B cell (primary cell): Measurements from ENCODE around the gene NBEAL1. TPM values are rescaled to one million over a fixed set of nuclear protein-coding genes. Genes with fewer than 3 reads are reported as not detected.

Source experiments
- ATAC-seq: fragments of 200-7000 bp; cut with Tn5 transposase; one replicate; pipeline ENCODE4 v1.10.0; 2021; ENCODE audit warnings: low read depth, mild to moderate bottlenecking, moderate number of reproducible peaks, moderate library complexity
- CTCF ChIA-PET: fragments of 350-600 bp; sonication (Branson Sonifier 250); formaldehyde crosslinking; loops from one replicate; lab custom pipeline; 2021; ENCODE audit warnings: antibody characterized with exemption, inconsistent platforms; lab: Charles Lee
- POLR2A ChIA-PET: fragments of 350-600 bp; sonication (Branson Sonifier 250); formaldehyde crosslinking; loops from one replicate; lab custom pipeline; 2021; ENCODE audit warnings: antibody characterized with exemption; lab: Charles Lee
- DNase-seq: peaks from one replicate; pipeline ENCODE4 v3.0.0; 2013
- H2AFZ ChIP-seq: 2 replicates; pipeline ENCODE4 v1.6.1; 2012; ENCODE audit warnings: mild to moderate bottlenecking, low read depth, low read length; ENCODE audit not compliant: insufficient read depth, poor library complexity, severe bottlenecking
- H3K27ac ChIP-seq, 2 donors: 1 replicate in 1 of 2; 2 replicates in 1 of 2; pipeline ENCODE4 v1.5.1; 2012 to 2013; ENCODE audit warnings: low read length in 2 of 2, mild to moderate bottlenecking in 2 of 2, moderate library complexity in 1 of 2
- H3K27me3 ChIP-seq, 4 experiments: fragments of 200-600 bp in 1 of 4; sonication (generic) in 1 of 4; replicated peaks in 1 of 4; 1 replicate in 2 of 4; 2 replicates in 2 of 4; pipeline versions ENCODE4 v1.6.1 to v1.7.0; 2013 to 2016; ENCODE audit warnings: low read length in 3 of 4, mild to moderate bottlenecking in 2 of 4, mixed read lengths in 1 of 4, moderate library complexity in 1 of 4; ENCODE audit not compliant: insufficient read depth in 4 of 4, control insufficient read depth in 3 of 4; ENCODE audit errors: control extremely low read depth in 1 of 4
- H3K36me3 ChIP-seq, 2 experiments: replicated peaks in 1 of 2; 1 replicate in 1 of 2; 2 replicates in 1 of 2; pipeline versions ENCODE4 v1.6.1 to v1.7.1; 2013; ENCODE audit warnings: low read length in 1 of 2; ENCODE audit not compliant: insufficient read depth in 2 of 2, control insufficient read depth in 1 of 2; ENCODE audit errors: control extremely low read depth in 1 of 2, extremely low read depth in 1 of 2
- H3K4me1 ChIP-seq, 2 donors: fragments of 200-600 bp in 1 of 2; sonication (generic) in 1 of 2; 1 replicate in 1 of 2; 2 replicates in 1 of 2; pipeline versions ENCODE4 v1.5.1 to v1.6.1; 2013 to 2017; ENCODE audit warnings: low read length in 2 of 2; ENCODE audit not compliant: control insufficient read depth in 2 of 2, insufficient read depth in 2 of 2
- H3K4me2 ChIP-seq: replicated peaks from 2 replicates; pipeline ENCODE3; 2012; ENCODE audit warnings: mild to moderate bottlenecking, low read depth, low read length; ENCODE audit not compliant: poor library complexity, severe bottlenecking
- H3K4me3 ChIP-seq, 5 experiments: fragments of 200-600 bp in 1 of 5; sonication (generic) in 1 of 5; 1 replicate in 3 of 5; 2 replicates in 2 of 5; pipeline versions ENCODE4 v1.5.1 to v1.7.0; 2011 to 2016; ENCODE audit warnings: low read length in 4 of 5, mild to moderate bottlenecking in 4 of 5, low read depth in 2 of 5, control low read depth in 1 of 5, moderate library complexity in 1 of 5; ENCODE audit not compliant: insufficient read depth in 1 of 5; ENCODE audit errors: control extremely low read depth in 1 of 5, extremely low read depth in 1 of 5
- H3K79me2 ChIP-seq: fragments of 200-600 bp; sonication (generic); one replicate; pipeline ENCODE4 v1.6.0; 2016; ENCODE audit warnings: low read length; ENCODE audit not compliant: control insufficient read depth, insufficient read depth
- H3K9ac ChIP-seq: fragments of 200-600 bp; sonication (generic); 2 replicates; pipeline ENCODE4 v1.6.1; 2017; ENCODE audit warnings: mild to moderate bottlenecking, low read length, moderate library complexity
- H3K9me3 ChIP-seq, 3 donors: one replicate each; pipeline versions ENCODE4 v1.6.1 to v1.7.1; 2013; ENCODE audit warnings: low read length in 2 of 3; ENCODE audit not compliant: control insufficient read depth in 2 of 3, insufficient read depth in 1 of 3; ENCODE audit errors: control extremely low read depth in 1 of 3
- H4K20me1 ChIP-seq: 2 replicates; pipeline ENCODE4 v1.6.0; 2012; ENCODE audit warnings: mild to moderate bottlenecking, low read length; ENCODE audit not compliant: insufficient read depth, control insufficient read depth, poor library complexity, severe bottlenecking
- H3K27ac Mint-ChIP-seq: one replicate; pipeline ENCODE4 v1.8.0; 2021; ENCODE audit warnings: mixed read lengths
- H3K27me3 Mint-ChIP-seq: one replicate; pipeline ENCODE4 v1.8.0; 2021; ENCODE audit warnings: mixed read lengths
- H3K4me1 Mint-ChIP-seq: one replicate; pipeline ENCODE4 v1.8.0; 2021; ENCODE audit warnings: mixed read lengths
- H3K4me3 Mint-ChIP-seq: one replicate; pipeline ENCODE4 v1.8.0; 2021; ENCODE audit warnings: mixed read lengths
- H3K9me3 Mint-ChIP-seq: one replicate; pipeline ENCODE4 v1.8.0; 2022; ENCODE audit warnings: mixed read lengths; ENCODE audit not compliant: insufficient read depth
- EZH2 ChIP-seq: IDR thresholded peaks from 2 replicates; pipeline ENCODE4 v1.6.1; 2012; ENCODE audit warnings: borderline replicate concordance, low read depth, mild to moderate bottlenecking, moderate library complexity, low read length; ENCODE audit not compliant: insufficient read depth, poor library complexity, severe bottlenecking
- WGBS: methylation state at CpG from one replicate; pipeline ENCODE4 v1.1.5; 2013; ENCODE audit warnings: missing lambda C conversion rate; ENCODE audit not compliant: insufficient coverage; 5-methylcytosine and 5-hydroxymethylcytosine counted together
- intact Hi-C: fragments of 100-400 bp; cut with micrococcal nuclease; formaldehyde crosslinking; loops from one replicate; pipeline ENCODE4 v1.10.0; 2022
- polyA plus RNA-seq: library from polyadenylated mRNA; depleted of rRNA; stranded (reverse); fragments of >200 nt; gene quantifications from 2 replicates; pipeline ENCODE4 v1.2.3, GENCODE V29; 2012
- total RNA-seq, 2 donors: library from RNA; stranded (reverse); fragments of 120-200 nt in 1 of 2; gene quantifications; 1 replicate in 1 of 2; 2 replicates in 1 of 2; pipeline versions ENCODE4 v1.2.3 to v1.2.4, GENCODE V29; 2013 to 2022
- TF ChIP-seq, protein P1 (sequence below): fragments of 200-600 bp; IDR thresholded peaks from one replicate; pipeline ENCODE4 v1.8.0; 2022; ENCODE audit warnings: antibody characterized with exemption, mild to moderate bottlenecking

Gene NBEAL1
- total and polyA plus RNA-seq, 2 donors (not counting 1 experiment from before 2014, with no cell fraction given) = 2.2 to 22.0 TPM

DNA sequence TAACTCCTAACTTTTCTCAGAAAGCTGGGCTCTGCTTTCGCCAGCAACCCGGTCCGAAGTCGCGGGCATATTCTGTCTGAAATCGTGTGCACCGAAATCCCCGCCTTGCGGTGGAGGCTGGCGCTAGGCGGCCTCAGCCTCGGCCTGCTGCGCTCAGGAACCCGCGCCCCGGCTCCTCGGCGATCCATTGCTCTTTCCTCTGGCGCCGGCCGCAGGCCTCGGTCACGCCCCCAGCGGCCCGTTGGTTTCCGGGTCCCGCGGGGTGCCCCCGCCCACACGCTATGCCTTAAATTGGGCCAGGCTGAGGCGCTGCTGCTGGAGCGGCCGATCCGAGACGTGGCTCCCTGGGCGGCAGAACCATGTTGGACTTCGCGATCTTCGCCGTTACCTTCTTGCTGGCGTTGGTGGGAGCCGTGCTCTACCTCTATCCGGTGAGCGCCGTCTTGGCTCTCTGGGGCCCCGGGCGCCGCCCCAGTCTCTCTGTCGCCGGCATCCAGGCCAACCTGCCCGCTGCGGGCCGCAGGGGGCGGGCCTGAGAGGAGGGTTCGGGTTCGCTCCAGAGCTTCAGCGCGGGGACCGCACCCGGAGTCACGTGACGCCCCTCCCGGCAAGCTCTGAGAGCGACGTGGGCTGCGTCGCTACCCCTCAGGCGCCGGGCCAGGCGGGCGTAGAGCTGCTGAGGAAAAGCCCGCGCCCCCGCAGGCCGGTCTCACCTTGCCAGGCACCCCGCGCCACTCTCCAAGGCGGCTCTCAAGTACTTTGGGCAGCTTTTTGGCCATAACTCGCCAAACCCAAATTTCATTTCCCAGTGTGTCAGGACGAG lies 224.2 kb downstream of the NBEAL1 start, which contains the start of gene CYP20A1:
TSS of gene CYP20A1 (plus strand) at position 315 of the 823 bp plus-strand sequence. CDS start at position 360, 45 bp downstream.
- peak within 1 kb of the TSS; percentile 79 for H2AFZ ChIP-seq
- Mint-ChIP-seq H3K4me3 (peak within 1 kb of the TSS; percentile 96), H3K4me1 (peaks cover 31% of the 10 kb centered on the region), H3K27ac (peak within 1 kb of the TSS; percentile 98), H3K9me3 (no peaks in the 10 kb centered on the region), H3K27me3 (no peaks in the 10 kb centered on the region)
- H3K4me1 ChIP-seq = peaks cover 17 to 19% of the 10 kb centered on the region in 2 donors
- no peak for TF ChIP-seq EZH2
- TF ChIP-seq, protein P1, sequence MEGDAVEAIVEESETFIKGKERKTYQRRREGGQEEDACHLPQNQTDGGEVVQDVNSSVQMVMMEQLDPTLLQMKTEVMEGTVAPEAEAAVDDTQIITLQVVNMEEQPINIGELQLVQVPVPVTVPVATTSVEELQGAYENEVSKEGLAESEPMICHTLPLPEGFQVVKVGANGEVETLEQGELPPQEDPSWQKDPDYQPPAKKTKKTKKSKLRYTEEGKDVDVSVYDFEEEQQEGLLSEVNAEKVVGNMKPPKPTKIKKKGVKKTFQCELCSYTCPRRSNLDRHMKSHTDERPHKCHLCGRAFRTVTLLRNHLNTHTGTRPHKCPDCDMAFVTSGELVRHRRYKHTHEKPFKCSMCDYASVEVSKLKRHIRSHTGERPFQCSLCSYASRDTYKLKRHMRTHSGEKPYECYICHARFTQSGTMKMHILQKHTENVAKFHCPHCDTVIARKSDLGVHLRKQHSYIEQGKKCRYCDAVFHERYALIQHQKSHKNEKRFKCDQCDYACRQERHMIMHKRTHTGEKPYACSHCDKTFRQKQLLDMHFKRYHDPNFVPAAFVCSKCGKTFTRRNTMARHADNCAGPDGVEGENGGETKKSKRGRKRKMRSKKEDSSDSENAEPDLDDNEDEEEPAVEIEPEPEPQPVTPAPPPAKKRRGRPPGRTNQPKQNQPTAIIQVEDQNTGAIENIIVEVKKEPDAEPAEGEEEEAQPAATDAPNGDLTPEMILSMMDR = no peak
- POLR2A ChIA-PET = interaction anchor here (0.5 to 1.9 kb wide), 6 partner anchors 10 to 1985 kb away, joined by 3 to 10 read pairs (median 4); partner anchors contain the start of genes ABI2, CARF and WDR12
- no peaks in the 10 kb centered on the region for H3K27me3 ChIP-seq
- peak; percentile 86 for ATAC-seq
- H4K20me1 ChIP-seq = peaks cover 27% of the 10 kb centered on the region
- peaks cover 0 to 9% of the 10 kb centered on the region in 2 experiments for H3K36me3 ChIP-seq
- DNase-seq = peak; percentile 98
- peak within 1 kb of the TSS; percentile 63 to 98 (median 95) for H3K4me3 ChIP-seq
- H3K79me2 ChIP-seq = peaks cover 45% of the 10 kb centered on the region
- no peaks in the 10 kb centered on the region for H3K9me3 ChIP-seq
- H3K27ac ChIP-seq = peak within 1 kb of the TSS; percentile 88 to 94
- CTCF ChIA-PET = interaction anchor here (0.5 to 2.6 kb wide), 8 partner anchors 11 to 994 kb away, joined by 3 to 15 read pairs (median 4); partner anchors contain the start of genes CARF and WDR12
- peak within 1 kb of the TSS; percentile 77 for H3K4me2 ChIP-seq
- WGBS = under 1% methylated on average over 80 of the region's 80 CpGs
- intact Hi-C loops = loop anchor here (1.0 to 5.0 kb wide), 5 partner anchors 90 to 1787 kb away; partner anchors contain the start of genes ABI2, BMPR2, NBEAL1 and STRADB
- H3K9ac ChIP-seq = peak within 1 kb of the TSS; percentile 73
